ENCODE measurements around the gene TNFRSF18. TPM values are rescaled to one million over a fixed set of nuclear protein-coding genes. Genes with fewer than 3 reads are reported as not detected.

TNFRSF18 gene
- polyA plus RNA-seq, 1 donor from 2014 or later, result not detected

DNA sequence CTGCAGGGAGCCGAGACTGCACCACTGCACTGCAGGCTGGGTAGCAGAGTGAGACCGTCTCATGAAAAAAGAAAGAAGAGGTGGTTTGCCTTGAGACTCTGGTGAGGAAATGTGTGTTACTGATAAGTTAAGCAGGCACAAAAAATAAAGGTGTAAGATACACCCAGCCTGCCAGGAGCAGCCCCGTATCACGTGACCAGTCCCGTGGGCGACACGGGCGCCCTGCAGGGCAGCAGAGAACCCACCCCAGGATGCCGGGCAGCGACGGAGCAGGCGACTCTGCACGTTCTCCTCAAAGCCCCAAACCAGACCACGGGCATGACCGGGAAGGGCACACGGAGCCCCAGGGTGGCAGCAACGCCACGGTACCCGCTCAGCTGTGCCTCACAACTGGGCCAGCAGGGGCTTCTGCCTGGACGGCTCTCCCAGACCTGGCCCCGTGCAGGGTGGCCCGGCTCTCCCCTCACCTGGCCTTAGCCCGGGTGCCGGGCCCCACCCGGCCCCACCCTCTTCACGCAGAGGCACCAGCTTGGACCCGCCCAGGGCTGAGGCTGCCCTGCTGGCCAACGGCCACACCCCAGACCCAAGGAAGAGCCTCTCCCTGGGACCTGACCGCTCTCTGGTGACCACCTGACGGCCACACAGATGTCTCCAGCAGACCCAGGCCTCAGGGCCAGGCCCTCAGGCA lies 15.6 kb upstream of the TNFRSF18 start (continued):
- TF ChIP-seq, protein P1, sequence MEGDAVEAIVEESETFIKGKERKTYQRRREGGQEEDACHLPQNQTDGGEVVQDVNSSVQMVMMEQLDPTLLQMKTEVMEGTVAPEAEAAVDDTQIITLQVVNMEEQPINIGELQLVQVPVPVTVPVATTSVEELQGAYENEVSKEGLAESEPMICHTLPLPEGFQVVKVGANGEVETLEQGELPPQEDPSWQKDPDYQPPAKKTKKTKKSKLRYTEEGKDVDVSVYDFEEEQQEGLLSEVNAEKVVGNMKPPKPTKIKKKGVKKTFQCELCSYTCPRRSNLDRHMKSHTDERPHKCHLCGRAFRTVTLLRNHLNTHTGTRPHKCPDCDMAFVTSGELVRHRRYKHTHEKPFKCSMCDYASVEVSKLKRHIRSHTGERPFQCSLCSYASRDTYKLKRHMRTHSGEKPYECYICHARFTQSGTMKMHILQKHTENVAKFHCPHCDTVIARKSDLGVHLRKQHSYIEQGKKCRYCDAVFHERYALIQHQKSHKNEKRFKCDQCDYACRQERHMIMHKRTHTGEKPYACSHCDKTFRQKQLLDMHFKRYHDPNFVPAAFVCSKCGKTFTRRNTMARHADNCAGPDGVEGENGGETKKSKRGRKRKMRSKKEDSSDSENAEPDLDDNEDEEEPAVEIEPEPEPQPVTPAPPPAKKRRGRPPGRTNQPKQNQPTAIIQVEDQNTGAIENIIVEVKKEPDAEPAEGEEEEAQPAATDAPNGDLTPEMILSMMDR (IDR thresholded peaks at IDR 0.05; ENCODE audit: poor library complexity, severe bottlenecking), result no peak

DNA sequence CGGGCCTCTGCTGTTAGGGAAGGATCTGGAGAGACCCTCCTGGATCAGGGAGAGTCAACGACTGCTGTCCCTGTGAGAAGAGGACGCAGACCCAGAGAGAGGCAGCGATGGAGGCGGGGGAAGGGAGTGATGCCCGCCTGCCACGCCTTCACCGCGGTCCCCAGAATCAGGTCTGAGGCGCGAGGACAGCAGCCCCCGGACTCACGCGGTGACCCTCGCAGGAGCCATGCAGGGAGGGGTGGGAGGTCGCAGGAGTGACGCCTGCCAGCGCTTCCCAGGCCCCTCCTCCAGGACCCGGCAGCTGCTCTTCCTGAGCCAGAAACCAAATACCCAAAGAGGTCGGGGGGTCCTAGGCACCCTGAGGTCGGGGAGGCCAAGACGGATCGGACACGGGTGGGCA lies 13.8 kb upstream of the TNFRSF18 start:
- Histone ChIP-seq H3K79me2 (replicated peaks; ENCODE audit: insufficient read depth, low read length) (no peaks in the 10 kb centered on the region), H4K20me1 (ENCODE audit: insufficient read depth) (no peaks in the 10 kb centered on the region), H3K9me2 (ENCODE audit: insufficient read depth, low read length) (no peaks in the 10 kb centered on the region), H3K4me2 (ENCODE audit: low read length) (no peak overlapping the region), H3K27me3 (ENCODE audit: insufficient read depth, low read depth, low read length) (no peaks in the 10 kb centered on the region), H3K27ac (ENCODE audit: low read length) (no peak overlapping the region), H3K4me3 (ENCODE audit: low read length) (no peak overlapping the region), H3F3A (ENCODE audit: insufficient read depth, low read length, poor library complexity, severe bottlenecking) (no peaks in the 10 kb centered on the region), H3K9me3 (ENCODE audit: low read length) (no peaks in the 10 kb centered on the region), H3K36me3 (ENCODE audit: insufficient read depth, low read length) (no peaks in the 10 kb centered on the region), H2AFZ (ENCODE audit: low read depth, low read length) (no peak overlapping the region), H3K9ac (ENCODE audit: low read length) (no peak overlapping the region)
- TF ChIP-seq EZH2 (IDR thresholded peaks at IDR 0.05; ENCODE audit: borderline replicate concordance, insufficient read depth, low read length, poor library complexity, severe bottlenecking) (no peak), POLR2AphosphoS5 (IDR thresholded peaks at IDR 0.05) (no peak), EP300 (conservative IDR thresholded peaks at IDR 0.05; ENCODE audit: poor library complexity, severe bottlenecking) (no peak), SMC3 (conservative IDR thresholded peaks at IDR 0.05; ENCODE audit: poor library complexity) (no peak), TAF1 (IDR thresholded peaks at IDR 0.05; ENCODE audit: low read depth) (no peak), MXI1 (conservative IDR thresholded peaks at IDR 0.05; ENCODE audit: poor library complexity, severe bottlenecking) (no peak), RAD21 (conservative IDR thresholded peaks at IDR 0.05) (no peak)
- TF ChIP-seq, protein P2, sequence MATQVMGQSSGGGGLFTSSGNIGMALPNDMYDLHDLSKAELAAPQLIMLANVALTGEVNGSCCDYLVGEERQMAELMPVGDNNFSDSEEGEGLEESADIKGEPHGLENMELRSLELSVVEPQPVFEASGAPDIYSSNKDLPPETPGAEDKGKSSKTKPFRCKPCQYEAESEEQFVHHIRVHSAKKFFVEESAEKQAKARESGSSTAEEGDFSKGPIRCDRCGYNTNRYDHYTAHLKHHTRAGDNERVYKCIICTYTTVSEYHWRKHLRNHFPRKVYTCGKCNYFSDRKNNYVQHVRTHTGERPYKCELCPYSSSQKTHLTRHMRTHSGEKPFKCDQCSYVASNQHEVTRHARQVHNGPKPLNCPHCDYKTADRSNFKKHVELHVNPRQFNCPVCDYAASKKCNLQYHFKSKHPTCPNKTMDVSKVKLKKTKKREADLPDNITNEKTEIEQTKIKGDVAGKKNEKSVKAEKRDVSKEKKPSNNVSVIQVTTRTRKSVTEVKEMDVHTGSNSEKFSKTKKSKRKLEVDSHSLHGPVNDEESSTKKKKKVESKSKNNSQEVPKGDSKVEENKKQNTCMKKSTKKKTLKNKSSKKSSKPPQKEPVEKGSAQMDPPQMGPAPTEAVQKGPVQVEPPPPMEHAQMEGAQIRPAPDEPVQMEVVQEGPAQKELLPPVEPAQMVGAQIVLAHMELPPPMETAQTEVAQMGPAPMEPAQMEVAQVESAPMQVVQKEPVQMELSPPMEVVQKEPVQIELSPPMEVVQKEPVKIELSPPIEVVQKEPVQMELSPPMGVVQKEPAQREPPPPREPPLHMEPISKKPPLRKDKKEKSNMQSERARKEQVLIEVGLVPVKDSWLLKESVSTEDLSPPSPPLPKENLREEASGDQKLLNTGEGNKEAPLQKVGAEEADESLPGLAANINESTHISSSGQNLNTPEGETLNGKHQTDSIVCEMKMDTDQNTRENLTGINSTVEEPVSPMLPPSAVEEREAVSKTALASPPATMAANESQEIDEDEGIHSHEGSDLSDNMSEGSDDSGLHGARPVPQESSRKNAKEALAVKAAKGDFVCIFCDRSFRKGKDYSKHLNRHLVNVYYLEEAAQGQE (IDR thresholded peaks at IDR 0.05; ENCODE audit: borderline replicate concordance), result no peak
- TF ChIP-seq, protein P1 (IDR thresholded peaks at IDR 0.05; ENCODE audit: poor library complexity, severe bottlenecking), result no peak

All from neural cell (in vitro differentiated cells).